CD4-positive, alpha-beta T cell treated with Interferon alpha-2 for 1 hour (primary cell): ENCODE measurements around the gene ERCC2.
A peak's percentile ranks its signal among the peaks of the same experiment; 100 is the strongest.
"Not testable (repeated sequence)": the region's sequence is repeated elsewhere in the genome, so short reads cannot be mapped to it uniquely, and the experiment has no call there.

Experiments
- DNase-seq, 2 donors: peaks; one replicate each; pipeline ENCODE4 v3.0.0-alpha.2; 2020 to 2022

Gene ERCC2

DNA sequence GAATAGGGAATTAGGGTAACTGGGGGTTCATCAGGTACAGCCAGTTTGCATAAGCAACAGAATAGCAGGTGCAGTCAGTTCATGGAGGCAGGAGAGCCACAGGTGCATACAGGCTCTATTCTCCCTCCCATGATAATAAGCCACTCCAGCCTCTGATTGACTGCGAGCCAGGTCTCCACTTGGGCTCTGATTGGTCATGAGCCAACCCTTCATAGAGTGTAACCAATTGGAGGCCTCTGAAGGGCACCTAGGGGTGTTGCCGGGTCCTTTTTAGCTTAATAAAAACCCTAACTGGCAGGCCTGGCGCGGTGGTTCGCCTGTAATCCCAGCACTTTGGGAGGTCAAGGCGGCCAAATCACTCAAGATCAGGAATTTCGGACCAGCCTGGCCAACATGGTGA is 39.0 kb downstream of the ERCC2 start:
- DNase-seq: no peak

DNA sequence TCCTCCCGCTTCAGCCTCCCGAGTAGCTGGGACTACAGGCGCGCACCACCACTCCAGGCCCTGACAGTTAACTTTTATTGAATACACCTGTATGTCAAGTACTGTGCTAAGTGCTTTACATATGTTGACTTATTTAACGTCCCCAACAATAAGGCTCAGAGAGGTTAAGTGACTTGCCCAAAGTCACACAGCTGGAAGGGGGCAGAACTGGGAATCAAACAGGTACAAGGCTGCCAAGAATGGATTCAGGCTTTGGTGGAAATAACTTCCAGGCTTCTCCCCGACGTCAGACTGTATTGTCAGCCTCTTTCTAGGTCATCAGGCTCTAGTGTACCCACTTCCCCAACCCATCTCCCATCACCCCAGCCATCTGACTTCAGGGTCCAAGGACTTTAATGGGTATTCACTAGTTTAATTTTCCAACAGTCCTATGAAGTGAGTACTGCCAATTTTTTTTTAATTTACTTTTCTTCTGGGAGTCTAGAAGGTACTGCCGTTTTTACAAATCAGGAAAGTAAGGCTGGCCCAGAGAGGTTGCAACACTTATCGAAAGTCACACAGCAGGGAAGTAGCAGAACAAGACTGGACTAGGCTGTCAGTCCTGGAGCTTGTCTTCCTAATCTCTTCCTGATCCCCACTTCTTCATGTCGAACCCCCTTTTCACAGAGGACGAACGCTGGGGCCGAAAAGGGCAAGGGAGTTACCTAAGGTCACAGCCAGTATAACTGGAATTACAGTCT is 42.8 kb downstream of the ERCC2 start:
- no peak for DNase-seq

DNA sequence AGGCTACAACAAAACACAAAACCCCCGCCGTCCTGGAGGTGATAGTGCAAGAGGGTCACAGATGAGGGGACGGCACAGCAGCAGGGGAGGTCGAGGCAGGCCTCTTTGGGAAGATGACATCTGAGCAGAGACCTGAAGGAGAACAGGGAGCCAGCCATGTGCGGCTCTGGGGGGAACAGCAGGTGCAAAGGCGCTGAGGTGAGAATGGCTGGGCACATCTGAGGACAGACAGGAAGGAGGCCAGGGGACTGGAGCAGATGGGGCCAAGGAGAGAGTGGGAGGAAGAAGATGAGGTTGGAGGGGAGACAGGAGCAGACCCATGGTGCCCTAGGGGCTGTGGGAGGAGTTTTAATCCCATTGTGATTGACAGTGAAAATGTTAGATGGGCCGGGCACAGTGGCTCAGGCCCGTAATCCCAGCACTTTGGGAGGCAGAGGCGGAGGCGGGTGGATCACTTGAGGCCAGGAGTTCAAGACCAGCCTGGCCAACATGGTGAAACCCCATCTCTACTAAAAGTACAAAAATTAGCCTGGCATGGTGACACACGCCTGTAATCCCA is 45.9 kb downstream of the ERCC2 start:
- no peak for DNase-seq

DNA sequence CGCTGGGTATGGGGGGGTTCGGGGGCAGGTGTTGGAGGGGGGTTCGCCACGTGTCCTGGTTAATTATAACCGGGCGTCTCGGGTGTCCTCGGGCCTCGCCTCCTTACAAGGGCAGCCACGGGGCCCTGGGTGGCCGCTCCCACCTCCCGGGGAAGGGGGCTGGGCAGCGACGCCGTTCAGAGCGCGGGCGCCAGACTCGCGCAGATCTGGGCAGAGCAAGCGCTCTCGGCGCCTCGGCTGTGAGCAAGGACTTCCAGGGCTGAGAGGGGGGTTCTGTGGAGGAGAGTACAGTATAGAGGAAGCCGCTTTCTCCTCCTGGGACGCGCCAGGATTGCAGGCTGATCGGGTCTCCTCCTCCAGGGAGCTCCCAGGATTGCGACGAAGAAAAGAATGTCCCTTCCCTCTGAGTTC is 46.7 kb downstream of the ERCC2 start:
- no peak for DNase-seq

DNA sequence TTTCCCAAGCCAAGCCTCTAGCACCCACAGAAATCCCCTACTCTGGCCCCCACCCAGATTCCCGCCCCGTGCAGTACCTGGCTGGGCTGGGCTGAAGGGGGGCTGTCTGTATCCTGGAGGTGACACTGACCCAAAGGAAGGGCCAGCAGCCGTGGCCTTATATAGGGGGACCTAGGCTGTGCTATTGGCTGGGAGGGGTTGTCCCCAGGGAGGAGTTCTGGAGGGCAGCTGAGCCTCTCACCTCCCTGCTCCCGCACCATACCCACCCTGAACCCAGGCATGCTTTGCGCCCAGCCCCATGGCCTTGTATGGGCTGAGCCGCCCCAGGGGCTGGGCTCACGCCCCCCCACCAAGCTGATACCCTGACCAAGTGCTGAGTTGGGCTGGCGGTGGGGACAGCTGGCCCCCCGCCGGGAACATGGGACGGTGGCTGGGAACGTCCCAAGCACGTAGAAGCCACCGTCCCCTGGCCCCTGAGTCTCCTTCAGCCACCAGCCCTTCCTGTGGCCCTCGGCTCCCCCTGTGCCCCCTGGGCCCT is 47.6 kb downstream of the ERCC2 start, which contains the start of gene CKM:
TSS of gene CKM (minus strand) at position 132 of the 538 bp plus-strand sequence. CDS start 3,162 bp downstream, outside the sequence.
- DNase-seq: no peak

DNA sequence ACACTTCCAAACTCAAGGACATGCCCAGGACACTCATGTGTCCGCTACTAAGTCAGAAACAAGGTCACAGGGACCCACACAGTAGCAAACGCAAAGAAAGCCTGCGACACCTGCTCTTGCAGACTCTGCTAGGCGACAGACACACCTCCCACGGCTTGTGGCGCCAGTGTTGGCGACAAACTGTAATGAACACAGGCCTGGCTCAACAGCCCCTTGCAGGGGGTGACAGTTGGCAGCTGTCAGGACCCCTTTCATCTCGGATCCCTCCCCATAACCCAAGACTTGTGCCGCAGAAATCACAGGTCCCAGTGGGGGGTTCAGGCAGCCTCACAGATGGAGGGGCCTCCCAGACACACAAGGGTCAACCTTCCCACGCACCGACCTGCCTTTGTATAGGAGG is 48.1 kb downstream of the ERCC2 start:
- no peak for DNase-seq

DNA sequence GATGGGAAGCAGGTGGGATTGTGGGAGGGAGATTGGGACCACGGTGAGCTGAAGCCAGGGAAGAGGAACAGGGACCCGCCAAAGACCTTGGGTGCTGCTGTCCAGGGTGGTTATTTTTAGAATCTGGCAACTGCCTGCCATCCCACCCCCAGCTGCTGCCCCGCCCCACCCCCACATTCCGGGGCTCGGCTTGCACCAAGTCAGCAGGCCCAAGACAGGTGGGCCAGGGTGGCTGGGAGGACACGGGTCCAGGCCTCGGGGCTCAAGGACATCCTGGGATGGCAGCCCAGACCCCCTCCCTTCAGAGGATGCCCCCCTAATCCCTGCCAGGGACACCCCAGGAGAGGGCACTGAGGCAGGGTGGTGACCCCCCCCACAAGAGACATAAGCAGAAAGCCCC is 48.5 kb downstream of the ERCC2 start:
- DNase-seq: no peak

DNA sequence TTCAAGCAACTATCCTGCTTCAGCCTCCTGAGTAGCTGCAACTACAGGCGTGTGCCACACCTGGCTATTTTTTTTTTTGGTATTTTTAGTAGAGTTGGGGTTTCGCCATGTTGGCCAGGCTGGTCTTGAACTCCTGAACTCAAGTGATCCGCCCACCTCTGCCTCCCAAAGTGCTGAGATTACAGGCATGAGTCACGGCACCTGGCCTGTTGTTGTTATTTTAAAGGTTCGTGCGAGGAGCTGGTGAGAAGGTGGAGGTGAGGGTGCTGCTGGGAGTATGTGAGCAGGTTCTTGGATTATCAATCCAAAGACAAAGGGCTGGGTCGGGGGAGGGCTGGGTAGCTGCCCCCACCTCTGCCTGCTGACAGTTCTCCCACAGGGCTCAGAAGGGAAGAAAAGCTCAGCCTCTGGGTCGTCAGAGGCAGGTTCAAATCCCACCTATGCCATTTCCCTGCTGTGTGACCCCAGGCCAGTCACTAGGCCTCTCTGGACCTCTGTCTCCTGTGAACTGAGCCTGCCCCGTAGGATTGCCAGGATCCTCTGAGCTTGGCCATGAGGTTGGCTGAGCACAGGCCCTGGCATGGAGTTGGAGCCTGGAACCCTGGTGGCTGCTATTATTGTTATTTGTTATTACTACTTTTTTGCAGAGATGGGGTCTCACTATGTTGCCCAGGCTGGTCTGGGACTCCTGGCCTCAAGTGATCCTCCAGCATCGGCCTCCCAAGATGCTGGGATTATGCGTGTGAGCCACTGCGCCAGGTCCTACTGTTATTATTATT is 49.2 kb downstream of the ERCC2 start:
- DNase-seq: no peak

DNA sequence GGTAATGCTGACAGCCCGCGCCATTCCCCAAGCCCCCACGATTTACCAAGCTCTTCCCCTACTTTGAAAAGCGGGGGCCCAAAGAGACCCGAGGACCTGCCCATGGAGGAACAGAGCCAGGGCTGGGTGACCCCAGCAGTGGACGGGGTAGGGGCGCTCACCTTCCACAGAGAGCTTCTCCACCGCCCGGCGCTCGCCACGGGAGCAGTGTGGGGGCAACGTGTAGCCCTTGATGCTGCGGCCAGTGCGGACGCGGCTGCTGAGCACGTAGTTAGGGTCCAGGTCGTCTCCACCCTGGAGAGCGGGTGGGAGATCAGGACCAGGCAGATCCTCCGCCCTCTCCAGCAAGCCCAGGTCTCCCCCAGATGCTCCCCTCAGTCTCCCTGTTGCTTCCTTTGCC is 55.1 kb downstream of the ERCC2 start:
- DNase-seq: no peak

DNA sequence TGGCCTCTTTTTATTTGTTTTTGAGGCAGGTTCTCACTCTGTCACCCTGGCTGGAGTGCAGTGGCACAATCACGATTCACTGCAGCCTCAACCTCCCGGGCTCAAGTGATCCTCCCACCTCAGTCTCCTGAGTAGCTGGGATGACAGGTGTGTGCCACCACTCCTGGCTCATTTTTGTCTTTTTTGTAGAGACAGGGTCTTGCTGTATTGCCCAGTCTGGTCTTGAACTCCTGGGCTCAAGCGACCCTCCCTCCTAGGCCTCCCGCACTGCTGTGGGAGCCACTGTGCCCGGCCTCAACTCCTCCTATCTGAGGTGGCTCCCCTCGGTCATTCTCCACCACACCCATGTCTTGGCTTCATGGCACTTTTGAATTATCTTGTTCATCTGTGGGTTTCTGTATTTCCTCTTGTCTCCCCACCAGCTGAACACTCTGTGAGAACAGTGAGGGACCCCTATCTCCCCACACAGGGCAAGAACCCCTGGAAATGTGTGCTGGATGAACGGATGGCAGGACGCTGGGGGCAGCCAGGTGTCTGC is 55.6 kb downstream of the ERCC2 start:
- DNase-seq: no peak

DNA sequence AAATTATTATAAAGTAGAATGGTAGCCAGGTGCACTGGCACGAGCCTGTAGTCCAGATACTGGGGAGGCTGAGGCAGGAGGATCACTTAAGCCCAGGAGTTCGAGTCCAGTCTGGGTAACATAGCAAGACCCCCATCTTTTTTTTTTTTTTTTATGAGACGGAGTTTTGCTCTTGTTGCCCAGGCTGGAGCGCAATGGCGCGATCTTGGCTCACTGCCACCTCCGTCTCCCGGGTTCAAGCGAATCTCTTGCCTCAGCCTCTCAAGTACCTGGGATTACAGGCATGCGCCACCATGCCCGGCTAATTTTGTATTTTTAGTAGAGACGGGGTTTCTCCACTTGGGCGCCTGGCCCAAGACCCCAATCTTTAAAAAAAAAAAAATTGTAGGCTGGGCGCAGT is 58.1 kb downstream of the ERCC2 start:
- not testable (repeated sequence) for DNase-seq

DNA sequence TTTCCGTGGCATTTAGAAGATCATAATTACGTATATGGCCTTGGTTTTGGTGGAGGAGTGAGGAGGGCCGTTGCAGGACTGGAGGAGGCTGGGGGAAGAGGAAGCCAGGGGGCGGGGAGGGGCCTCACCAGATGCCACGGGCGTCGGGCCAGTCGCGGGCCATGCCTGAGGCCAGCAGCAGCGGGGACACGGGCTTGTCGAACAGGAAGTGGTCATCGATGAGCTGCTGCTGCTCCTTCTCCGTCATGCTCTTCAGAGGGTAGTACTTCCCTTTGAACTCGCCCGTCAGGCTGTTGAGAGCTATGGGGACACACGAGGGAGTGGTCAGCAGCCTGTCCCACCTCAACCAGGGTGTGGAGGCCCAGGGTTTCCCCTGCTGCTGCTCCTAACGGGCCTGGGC is 58.8 kb downstream of the ERCC2 start:
- DNase-seq: peak in 1 of 2 donors; percentile 22

DNA sequence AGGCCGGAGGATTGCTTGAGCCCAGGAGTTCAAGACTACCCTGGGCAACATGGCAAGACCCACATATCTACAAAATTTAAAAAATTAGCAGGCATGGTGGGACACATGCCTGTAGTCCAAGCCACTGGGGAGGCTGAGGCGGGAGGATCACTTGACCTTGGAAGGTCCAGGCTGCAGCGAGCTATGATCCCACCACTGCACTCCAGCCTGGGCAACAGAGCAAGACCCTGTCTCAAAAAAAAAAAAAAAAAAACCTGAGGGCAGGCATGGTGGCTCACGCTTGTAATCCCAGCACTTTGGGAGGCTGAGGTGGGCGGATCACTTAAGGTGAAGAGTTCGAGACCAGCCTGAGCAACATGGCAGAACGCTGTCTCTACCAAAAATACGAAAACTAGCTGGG is 61.1 kb downstream of the ERCC2 start:
- not testable (repeated sequence) for DNase-seq

DNA sequence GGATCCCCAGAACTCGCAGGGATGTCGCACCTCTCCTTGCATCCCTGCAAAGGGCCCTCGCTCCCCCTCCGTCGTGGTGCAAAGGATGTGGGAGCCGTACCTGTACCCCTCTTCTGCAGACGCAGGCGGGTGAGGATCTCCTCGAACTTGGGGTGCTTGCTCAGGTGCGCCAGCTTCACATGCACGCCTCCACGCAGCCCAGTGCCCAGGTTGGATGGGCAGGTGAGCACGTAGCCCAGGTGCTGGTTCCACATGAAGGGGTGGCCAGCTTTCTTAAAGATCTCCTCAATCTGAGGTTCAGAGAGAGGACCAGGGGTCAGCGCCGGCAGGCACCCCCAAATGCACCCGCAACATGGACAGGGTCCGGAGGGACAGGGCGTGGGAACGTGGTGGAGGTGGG is 63.0 kb downstream of the ERCC2 start:
- DNase-seq: no peak

DNA sequence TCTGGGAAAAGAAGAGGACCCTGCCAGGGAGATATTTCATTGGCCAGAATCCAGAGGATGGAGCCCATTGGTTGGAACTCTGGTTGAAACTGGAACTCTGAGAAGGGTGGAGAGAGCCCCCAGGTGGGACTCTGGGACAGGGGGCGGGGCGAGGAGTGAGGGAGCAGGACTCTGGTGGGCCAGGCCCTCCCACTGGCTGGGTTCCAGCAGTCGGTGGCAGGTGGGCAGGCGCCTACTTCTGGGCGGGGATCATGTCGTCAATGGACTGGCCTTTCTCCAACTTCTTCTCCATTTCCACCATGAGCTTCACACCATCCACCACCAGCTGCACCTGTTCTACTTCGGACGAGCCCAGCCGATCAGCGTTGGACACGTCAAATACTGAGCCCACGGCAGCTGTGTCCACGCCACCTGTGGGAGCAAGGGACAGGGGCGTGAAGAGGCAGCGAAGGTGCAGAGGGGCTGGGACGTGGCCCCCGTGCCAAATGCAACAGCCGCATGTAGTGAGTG is 63.8 kb downstream of the ERCC2 start:
- no peak for DNase-seq

DNA sequence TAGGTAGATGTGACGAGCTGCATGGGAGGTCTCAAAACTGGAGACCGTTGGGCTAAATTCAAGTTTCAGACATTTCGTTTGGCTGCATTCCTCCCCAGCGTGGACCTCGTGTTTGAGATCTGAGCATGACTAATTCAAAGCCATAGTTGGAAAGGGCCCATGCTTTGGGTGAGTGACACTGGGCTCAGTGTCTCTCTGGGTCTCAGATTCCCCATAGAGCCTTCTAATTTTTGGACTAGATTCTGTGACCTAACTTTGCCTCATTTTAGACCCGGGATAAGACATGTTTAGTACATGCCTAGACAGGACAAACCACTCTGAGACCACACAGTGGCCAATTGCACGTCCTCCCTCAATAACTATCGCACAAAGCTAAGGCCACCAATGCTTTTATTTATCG is 64.3 kb downstream of the ERCC2 start:
- DNase-seq: no peak

DNA sequence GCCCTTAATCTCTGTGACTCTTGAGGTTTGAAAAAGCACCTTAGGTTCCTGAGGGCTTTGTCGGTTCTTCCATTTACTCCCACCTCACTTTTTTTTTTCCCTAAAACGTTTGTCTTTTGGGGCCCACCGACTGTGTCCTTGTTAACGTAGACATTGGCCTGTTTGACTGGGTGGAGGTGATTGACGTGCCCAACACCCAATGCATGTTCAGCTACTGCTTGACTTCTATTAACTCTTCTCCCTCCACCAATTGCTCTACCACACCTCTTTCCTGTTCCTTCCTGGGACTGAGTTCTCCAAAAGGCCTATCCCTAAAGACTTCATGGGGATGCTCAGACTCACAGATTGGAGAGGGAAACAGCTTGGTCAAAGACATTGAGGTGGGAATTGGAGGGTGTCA is 65.0 kb downstream of the ERCC2 start:
- DNase-seq: no peak

DNA sequence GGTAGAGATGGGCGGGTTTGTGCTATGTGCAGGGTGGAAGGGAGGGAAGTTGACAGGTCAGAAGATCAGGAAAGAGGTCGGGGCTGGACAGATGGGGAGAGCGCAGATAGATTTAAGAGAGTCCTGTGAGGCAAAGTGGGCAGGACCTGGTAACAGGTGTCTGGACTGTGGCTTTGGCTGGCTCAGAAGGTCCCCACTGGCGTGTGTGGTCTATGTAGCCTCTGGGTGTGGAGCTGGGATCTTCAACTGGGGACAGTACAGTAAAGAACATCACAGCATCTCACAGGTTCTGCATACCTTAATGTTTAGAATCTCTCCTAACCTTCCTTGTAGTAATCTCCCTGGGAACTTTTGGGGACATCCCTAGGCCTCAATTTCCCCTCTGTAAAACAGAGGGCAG is 65.4 kb downstream of the ERCC2 start:
- DNase-seq: no peak

DNA sequence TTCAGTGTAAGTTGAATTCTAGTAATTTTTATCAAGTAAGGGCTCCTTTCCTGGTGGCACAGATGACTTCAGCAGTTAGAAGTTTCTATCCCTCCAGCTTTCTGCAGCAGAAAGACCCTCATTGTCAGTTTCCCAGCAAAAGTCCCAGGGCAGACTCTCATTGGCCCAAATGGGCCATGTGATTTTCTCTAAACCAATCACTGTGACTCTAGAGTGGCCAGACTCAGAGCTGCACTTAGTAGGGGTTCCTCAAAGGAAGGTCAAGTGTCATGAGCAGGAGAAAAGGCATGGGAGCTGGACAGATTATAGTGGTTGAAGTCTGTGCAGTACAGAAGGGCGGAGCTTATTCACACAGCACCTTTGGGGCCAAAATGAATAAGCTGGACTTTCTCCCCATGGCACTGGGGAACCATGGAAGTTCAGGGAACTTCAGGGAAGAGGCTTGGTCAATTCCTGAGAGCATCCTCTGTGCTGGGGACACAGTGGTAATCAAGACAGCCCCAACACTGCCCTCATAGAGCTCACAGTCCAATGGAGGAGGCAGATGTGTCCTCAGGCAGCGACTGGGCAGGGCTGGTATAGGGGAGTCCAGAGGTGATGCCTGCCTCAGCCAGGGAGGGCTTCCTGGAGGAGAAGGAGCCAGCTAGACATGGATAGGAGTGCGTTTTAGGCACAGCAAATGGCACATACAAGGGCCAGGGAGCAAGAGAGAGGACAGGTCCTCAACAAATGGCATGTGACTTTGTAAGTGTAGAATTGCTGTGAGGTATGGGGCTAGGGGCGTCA is 66.0 kb downstream of the ERCC2 start:
- no peak for DNase-seq

DNA sequence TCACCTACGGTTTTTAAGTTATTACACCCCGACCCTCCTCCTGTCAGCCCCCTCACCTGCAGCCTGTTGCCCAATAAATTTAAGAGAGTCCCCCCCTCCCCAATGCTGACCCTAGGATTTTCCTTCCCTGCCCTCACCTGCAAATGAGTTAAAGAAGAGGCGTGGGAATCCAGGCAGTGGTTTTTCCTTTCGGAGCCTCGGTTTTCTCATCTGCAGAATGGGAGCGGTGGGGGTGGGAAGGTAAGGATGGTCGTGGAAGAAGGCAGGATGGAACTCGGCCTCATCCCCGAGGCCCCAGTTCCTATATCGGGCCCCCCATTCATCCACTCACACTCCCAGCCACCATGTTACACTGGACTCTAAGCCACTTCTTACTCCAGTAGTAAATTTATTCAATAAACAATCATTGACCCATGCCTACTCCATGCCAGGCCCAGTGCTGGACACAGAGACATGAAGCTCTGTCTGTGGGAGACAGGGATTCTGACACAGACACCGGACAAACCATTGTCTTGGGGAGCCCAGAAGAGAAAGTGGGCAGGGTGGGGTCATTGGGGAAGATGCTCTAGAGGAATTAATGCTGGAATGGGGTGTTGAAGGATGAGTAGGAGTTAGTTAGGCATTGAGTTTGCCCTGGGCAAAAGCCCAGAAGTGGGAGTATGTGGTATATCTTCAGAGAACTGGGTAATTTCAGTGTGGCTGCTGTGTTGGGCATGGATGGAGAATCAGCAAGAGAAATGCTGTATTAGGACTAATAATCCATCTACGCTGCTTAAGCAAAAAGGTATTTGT is 66.9 kb downstream of the ERCC2 start:
- no peak for DNase-seq

DNA sequence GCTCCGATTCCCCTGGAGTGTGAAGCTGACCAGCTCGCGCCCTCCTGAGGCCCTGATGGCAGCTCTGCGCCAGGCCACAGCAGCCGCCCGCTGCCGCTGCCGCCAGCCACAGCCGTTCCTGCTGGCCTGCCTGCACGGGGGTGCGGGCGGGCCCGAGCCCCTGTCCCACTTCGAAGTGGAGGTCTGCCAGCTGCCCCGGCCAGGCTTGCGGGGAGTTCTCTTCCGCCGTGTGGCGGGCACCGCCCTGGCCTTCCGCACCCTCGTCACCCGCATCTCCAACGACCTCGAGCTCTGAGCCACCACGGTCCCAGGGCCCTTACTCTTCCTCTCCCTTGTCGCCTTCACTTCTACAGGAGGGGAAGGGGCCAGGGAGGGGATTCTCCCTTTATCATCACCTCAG is 68.0 kb downstream of the ERCC2 start:
- DNase-seq: no peak
